Measurements from ENCODE around the gene HPCAL1.

HPCAL1 gene

DNA sequence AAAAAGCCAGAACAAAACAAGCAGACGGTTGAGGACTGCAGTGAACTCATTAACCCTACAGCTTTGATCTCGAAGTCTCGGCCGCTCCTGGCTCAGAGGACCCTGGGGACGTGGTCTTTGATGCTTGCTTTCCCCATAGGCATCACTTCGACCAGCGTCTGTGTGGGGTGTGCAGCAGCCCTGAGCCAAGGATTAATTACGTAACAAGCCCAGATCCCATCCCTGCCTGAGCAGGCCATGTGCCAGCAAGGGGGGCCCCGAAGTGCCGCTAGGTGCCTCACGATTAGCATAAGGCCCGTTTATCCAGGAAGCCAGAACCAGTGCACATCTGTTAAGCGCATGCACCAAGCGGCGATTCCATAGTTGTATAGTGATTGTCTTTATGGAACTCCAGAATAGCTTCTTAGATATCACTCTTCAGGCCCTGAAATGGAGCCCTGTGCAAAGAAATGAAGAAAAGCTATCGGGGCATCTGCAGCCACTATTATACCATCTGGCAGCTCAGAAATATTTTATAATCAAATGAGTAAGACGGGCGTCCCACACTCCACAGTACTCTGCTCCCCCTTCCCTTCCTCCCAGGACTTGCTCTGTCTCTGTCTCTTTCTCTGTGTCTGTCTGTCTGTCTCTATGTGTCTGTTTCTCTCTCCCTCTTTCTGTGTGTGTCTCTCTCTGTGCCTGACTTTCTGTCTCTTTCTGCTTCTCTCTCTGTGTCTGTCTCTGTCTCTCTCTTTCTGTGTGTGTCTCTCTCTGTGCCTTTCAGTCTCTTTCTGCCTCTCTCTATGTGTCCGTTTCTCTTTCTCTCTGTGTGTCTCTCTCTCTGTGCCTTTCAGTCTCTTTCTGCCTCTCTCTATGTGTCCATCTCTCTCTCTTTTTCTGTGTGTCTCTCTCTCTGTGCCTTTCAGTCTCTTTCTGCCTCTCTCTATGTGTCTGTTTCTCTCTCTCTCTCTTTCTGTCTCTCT, 41.7 kb downstream of the HPCAL1 start:
- no peak for TF ChIP-seq JUND (IDR thresholded peaks at IDR 0.05; ENCODE audit: low read depth)
- in situ Hi-C loops (cut with HindIII; ENCODE audit: low pct_unique_long_range_greater_than_20kb, low sequenced_read_pairs), result no loop called here
- no peak for DNase-seq (ENCODE audit: low read depth in 1 of 2, low spot score in 1 of 2)

DNA sequence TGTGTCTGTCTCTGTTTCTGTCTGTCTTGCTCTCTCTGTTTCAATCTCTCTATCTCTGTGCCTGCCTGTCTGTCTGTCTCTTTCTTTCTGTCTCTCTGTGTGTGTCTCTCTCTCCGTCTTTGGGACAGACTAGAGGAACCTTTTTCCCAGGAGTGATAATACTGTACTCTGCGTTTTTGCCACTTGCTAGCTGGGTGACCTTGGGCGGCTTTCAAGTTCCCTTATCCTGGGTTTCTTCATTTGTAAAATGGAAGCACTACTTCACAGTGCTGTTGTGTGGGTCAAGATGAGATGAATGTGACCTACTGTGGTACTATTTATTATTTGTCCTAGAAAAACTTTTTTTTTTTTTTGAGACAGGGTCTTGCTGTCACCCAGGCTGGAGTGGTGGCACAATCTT, 42.4 kb downstream of the HPCAL1 start:
- DNase-seq (ENCODE audit: low read depth in 1 of 2, low spot score in 1 of 2), result no peak
- TF ChIP-seq JUND (IDR thresholded peaks at IDR 0.05; ENCODE audit: low read depth), result no peak

DNA sequence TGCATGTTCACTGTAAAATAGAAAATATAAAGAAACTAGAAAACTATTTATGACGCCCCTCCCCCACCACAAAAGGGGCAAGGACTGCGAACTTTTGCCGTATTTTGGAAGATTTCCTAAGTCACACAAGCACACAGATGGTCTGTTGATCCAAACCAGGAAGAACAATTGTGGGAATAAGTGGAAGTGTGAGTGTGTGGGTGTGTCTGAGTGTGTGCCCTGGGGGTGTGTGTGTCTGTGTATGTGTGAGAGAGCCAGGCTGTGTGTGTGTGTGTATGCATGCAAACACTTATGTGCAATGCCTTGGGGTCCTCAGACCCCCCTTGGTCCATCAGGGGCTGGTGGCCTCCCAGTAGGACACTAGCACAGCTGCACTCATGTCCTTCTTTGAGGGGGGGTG, 43.1 kb downstream of the HPCAL1 start:
- DNase-seq (ENCODE audit: low read depth in 1 of 2, low spot score in 1 of 2), result no peak
- no peak for TF ChIP-seq JUND (IDR thresholded peaks at IDR 0.05; ENCODE audit: low read depth)
- in situ Hi-C loops (cut with HindIII; ENCODE audit: low pct_unique_long_range_greater_than_20kb, low sequenced_read_pairs), result no loop called here

More for the DNA sequence above, 42.4 kb downstream of the HPCAL1 start:
- in situ Hi-C loops (cut with HindIII; ENCODE audit: low pct_unique_long_range_greater_than_20kb, low sequenced_read_pairs), result no loop called here

- TF ChIP-seq JUND (IDR thresholded peaks at IDR 0.05; ENCODE audit: low read depth), result no peak
- in situ Hi-C loops (cut with HindIII; ENCODE audit: low pct_unique_long_range_greater_than_20kb, low sequenced_read_pairs), result no loop called here
- no peak for DNase-seq (ENCODE audit: low read depth in 1 of 2, low spot score in 1 of 2)
Measured at GRCh38 chr2:10346929-10347561, 44.3 kb downstream of the HPCAL1 start.

- no peak for DNase-seq (ENCODE audit: low read depth in 1 of 2, low spot score in 1 of 2)
- in situ Hi-C loops (cut with HindIII; ENCODE audit: low pct_unique_long_range_greater_than_20kb, low sequenced_read_pairs), result no loop called here
- no peak for TF ChIP-seq JUND (IDR thresholded peaks at IDR 0.05; ENCODE audit: low read depth)
Measured at GRCh38 chr2:10347562-10347948, 44.9 kb downstream of the HPCAL1 start.

- TF ChIP-seq JUND (IDR thresholded peaks at IDR 0.05; ENCODE audit: low read depth), result no peak
- in situ Hi-C loops (cut with HindIII; ENCODE audit: low pct_unique_long_range_greater_than_20kb, low sequenced_read_pairs), result no loop called here
- DNase-seq (ENCODE audit: low read depth in 1 of 2, low spot score in 1 of 2), result no peak
Measured at GRCh38 chr2:10348891-10349290, 46.2 kb downstream of the HPCAL1 start.

DNA sequence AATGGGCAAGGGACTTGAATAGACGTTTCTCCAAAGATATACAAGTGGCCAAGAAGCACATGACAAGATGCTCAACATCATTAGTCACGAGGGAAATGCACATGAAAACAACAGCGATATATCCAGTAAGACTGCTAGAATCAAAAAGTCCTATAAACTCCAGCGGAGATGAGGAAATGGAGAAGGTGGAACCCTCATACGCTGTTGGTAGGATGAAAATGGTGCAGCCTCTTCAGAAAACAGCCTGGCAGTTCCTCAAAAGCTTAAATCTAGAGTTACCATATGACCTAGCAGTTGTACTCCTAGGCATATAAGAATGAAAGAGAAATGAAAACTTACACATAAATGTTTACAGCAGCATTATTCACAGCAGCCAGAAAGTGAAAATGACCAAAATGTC, 48.1 kb downstream of the HPCAL1 start:
- no peak for DNase-seq (ENCODE audit: low read depth in 1 of 2, low spot score in 1 of 2)
- TF ChIP-seq JUND (IDR thresholded peaks at IDR 0.05; ENCODE audit: low read depth), result no peak
- in situ Hi-C loops (cut with HindIII; ENCODE audit: low pct_unique_long_range_greater_than_20kb, low sequenced_read_pairs), result no loop called here

DNA sequence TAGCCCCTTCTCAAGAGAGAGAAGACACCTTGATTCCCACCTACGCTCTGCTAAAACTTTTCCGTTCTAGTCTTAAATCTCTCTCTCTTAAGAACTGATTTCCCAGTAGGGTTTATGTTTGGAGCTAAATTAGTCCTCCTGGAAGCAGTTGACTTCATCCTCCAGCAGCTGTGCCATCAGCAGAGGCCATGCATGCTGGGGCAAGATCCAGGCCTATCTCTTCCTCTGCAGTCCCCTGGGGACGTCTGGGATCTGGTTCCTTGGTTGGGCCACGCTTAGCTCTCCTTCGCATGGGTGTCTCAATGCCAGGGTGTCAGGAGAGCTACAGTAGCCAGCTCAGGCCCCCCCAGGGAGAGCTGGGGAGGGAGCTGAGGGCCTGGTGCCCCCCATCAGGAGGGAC, 49.7 kb downstream of the HPCAL1 start:
- in situ Hi-C loops (cut with HindIII; ENCODE audit: low pct_unique_long_range_greater_than_20kb, low sequenced_read_pairs), result no loop called here

DNA sequence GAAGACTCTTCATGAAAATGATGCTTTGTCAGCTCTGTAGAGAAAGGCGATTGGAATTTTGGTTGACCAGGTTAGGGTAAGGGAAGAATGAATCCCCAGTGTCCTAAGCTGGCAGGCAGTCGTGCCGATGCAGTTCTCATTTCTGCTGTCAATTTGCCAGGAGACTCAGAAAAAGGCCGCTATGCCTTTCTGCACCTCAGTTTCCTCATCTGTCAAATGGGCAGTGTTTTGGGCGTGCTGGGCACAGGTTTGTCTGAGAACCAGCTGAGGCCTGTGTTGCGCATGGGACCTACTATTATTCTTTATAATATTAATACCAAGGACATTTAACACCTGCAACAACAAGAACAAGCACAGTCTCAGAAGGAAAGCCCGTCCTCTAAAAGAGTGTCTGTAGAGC, 50.3 kb downstream of the HPCAL1 start:
- no peak for TF ChIP-seq JUND (IDR thresholded peaks at IDR 0.05; ENCODE audit: low read depth)
- in situ Hi-C loops (cut with HindIII; ENCODE audit: low pct_unique_long_range_greater_than_20kb, low sequenced_read_pairs), result no loop called here

More for the DNA sequence above, 49.7 kb downstream of the HPCAL1 start:
- no peak for DNase-seq (ENCODE audit: low read depth in 1 of 2, low spot score in 1 of 2)
- no peak for TF ChIP-seq JUND (IDR thresholded peaks at IDR 0.05; ENCODE audit: low read depth)

DNA sequence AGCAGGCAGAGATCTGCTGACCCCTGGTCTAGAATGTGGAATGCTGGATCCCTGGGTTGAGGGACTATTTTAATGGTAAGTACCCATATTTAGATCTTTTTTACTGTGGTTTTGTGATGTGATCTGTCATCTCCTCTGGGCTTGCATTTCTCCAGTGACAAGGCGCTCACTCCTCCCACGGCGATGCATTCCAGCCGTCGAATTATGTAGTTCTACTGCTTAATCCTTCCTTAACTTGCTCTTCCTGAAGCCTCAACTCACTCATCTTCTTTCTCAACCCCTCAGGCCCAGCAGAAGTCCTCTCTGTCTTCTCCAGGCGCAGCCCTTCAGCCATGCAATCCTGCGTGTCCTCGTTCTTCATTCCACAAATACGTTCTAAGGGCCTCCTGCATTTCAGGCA, 51.2 kb downstream of the HPCAL1 start:
- no peak for DNase-seq (ENCODE audit: low read depth in 1 of 2, low spot score in 1 of 2)
- no peak for TF ChIP-seq JUND (IDR thresholded peaks at IDR 0.05; ENCODE audit: low read depth)
- in situ Hi-C loops (cut with HindIII; ENCODE audit: low pct_unique_long_range_greater_than_20kb, low sequenced_read_pairs), result no loop called here

More for the DNA sequence above, 50.3 kb downstream of the HPCAL1 start:
- DNase-seq (ENCODE audit: low read depth in 1 of 2, low spot score in 1 of 2), result no peak

DNA sequence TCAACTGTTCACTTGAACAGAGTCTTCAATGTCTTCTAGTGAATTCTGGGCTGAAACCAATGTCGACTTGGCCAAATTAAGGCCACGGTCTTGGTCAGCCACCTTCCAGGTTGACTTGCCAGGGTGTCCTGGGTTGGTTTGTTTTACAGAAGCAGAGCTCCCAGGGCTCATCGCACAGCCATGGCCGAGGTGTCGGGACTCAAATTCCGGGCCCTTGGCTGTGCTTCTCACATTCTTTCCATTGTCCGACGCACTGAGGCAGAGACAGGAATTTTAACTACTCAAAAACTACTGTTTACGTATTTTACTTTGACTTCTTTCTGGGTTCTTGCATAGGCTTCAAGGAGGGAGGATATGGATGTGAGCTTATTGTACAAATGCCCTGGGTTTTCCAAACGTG, 51.7 kb downstream of the HPCAL1 start:
- DNase-seq (ENCODE audit: low read depth in 1 of 2, low spot score in 1 of 2), result no peak
- in situ Hi-C loops (cut with HindIII; ENCODE audit: low pct_unique_long_range_greater_than_20kb, low sequenced_read_pairs), result no loop called here
- TF ChIP-seq JUND (IDR thresholded peaks at IDR 0.05; ENCODE audit: low read depth), result no peak

DNA sequence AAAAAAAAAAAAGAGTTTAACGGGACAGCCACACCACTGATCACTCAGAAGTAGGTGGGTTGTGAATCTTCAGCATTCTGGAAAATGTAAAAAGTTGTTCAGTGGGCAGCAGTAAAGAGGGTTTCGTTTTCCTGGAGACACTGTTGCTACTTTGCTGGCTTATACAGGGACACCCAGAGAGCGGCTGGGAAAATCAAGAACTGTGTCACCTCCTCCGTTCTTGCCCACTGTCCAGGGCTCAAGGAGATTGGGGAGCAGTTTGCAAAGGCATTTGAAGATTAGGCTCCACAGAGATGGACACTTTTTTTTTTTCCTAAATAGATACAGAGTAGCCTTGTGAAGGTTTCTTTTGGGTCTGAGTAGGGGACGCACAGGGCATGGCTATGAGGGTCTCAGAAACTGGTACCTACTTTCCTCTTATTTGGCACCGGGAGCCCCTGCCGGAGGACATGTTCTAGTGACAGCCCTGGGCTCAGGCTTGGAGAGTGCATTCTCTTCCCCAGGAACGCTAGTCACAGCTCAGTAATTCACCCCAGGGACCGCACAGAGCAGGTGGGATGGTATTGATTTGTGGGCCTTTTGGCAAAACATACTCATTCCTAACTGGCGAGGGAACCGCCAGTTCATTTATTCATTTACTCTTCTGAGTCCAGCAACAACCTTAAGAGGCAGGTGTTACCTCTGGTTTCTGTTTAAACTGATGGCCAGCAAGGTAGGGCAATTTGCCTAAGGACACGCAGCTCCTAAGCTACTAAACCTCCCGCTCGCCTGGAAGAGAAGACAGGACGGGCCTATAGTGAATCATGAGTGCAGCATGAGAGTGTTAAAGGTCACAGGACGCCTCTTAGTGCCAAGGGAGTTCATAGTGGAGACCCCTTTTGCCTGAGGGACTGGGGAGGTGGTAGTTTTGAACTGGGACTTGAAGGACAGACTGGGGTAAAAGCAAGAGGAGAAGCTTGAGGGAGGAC, 53.1 kb downstream of the HPCAL1 start:
- DNase-seq (ENCODE audit: low read depth in 1 of 2, low spot score in 1 of 2), result no peak
- TF ChIP-seq JUND (IDR thresholded peaks at IDR 0.05; ENCODE audit: low read depth), result no peak
- in situ Hi-C loops (cut with HindIII; ENCODE audit: low pct_unique_long_range_greater_than_20kb, low sequenced_read_pairs), result no loop called here
